ENCODE measurements around the gene EZR.

GRCh38 chr6:158825038-158825950 lies 6.1 kb upstream of the EZR start:
- TF ChIP-seq CTCF (IDR thresholded peaks at IDR 0.05) (no peak), EP300 (IDR thresholded peaks at IDR 0.05) (no peak), POLR2AphosphoS5 (IDR thresholded peaks at IDR 0.05) (no peak)
